HCT116 (cell line): ENCODE measurements around the gene MAML2. TPM values are rescaled to one million over a fixed set of nuclear protein-coding genes. Genes with fewer than 3 reads are reported as not detected.

Experiments
- ATAC-seq: fragments of 200-7000 bp; cut with Tn5 transposase; 2 replicates; pipeline ENCODE4 v1.9.1; 2020; ENCODE audit warnings: mild to moderate bottlenecking, moderate library complexity
- BruUV-seq: library from RNA; stranded (reverse); fragments of 400-500 nt; replicated peaks from 2 replicates; lab custom pipeline; 2021; lab: Mats Ljungman, UMichigan
- CTCF ChIA-PET: fragments of 300-600 bp; sonication (Branson Sonifier 250); formaldehyde crosslinking; loops from one replicate; lab custom pipeline; 2021; ENCODE audit warnings: antibody characterized with exemption; lab: Charles Lee
- POLR2A ChIA-PET: fragments of 300-600, 350-600 bp; sonication (Branson Sonifier 250); formaldehyde crosslinking; loops from one replicate; lab custom pipeline; 2021; ENCODE audit warnings: antibody characterized with exemption; lab: Charles Lee
- RAD21 ChIA-PET, 2 experiments: fragments of 300-600 bp; sonication (Branson Sonifier 250); formaldehyde crosslinking; loops; one replicate each; lab custom pipeline; 2023; ENCODE audit warnings: low total read pairs in 2 of 2; ENCODE audit not compliant: uncharacterized antibody in 2 of 2, unreplicated experiment in 2 of 2, low non-redundant PET in 1 of 2; lab: Charles Lee
- DNase-seq: peaks from one replicate; pipeline ENCODE4 v3.0.0-alpha.2; 2010; ENCODE audit warnings: low read depth, low spot score
- H2AFZ ChIP-seq: fragments of 200-600 bp; shearing (Covaris generic), sonication (generic); 2 replicates; pipeline ENCODE4 v1.6.1; 2017; ENCODE audit warnings: low read depth, mixed run types, mixed read lengths, antibody characterized with exemption, low read length; ENCODE audit not compliant: poor library complexity, severe bottlenecking
- H3K27ac ChIP-seq: 2 replicates; pipeline ENCODE4 v1.5.1; 2012; ENCODE audit warnings: low read depth, low read length
- H3K27me3 ChIP-seq: fragments of 200-600 bp; sonication (generic); 2 replicates; pipeline ENCODE4 v1.6.1; 2016; ENCODE audit warnings: mixed run types, low read length, mixed read lengths; ENCODE audit not compliant: insufficient read depth
- H3K36me3 ChIP-seq, 2 experiments: fragments of 200-500 bp in 1 of 2; fragments of 200-600 bp in 1 of 2; sonication (Bioruptor generic) in 1 of 2; sonication (generic) in 1 of 2; 2 replicates each; pipeline versions ENCODE4 v1.5.1 to v1.6.1; 2014 to 2016; ENCODE audit warnings: low read length in 2 of 2, inconsistent platforms in 1 of 2, mixed read lengths in 1 of 2, mixed run types in 1 of 2; ENCODE audit not compliant: insufficient read depth in 2 of 2, control insufficient read depth in 1 of 2
- H3K4me1 ChIP-seq, 2 experiments: fragments of 200-600 bp in 1 of 2; sonication (generic) in 1 of 2; 2 replicates each; pipeline versions ENCODE4 v1.5.1 to v1.6.1; 2012 to 2017; ENCODE audit warnings: low read length in 2 of 2, inconsistent platforms in 1 of 2, mild to moderate bottlenecking in 1 of 2, mixed read lengths in 1 of 2, mixed run types in 1 of 2, moderate library complexity in 1 of 2; ENCODE audit not compliant: insufficient read depth in 2 of 2, control insufficient read depth in 1 of 2
- H3K4me2 ChIP-seq: fragments of 200-600 bp; sonication (generic); 2 replicates; pipeline ENCODE4 v1.6.1; 2017; ENCODE audit warnings: mixed run types, low read length, mixed read lengths
- H3K4me3 ChIP-seq, 2 experiments: fragments of 200-600 bp in 1 of 2; sonication (generic) in 1 of 2; replicated peaks in 1 of 2; 2 replicates each; pipeline ENCODE4 v1.5.1; 2011 to 2016; ENCODE audit warnings: low read length in 2 of 2, control low read depth in 1 of 2, low read depth in 1 of 2, mild to moderate bottlenecking in 1 of 2, mixed read lengths in 1 of 2, mixed run types in 1 of 2
- H3K79me2 ChIP-seq: fragments of 200-600 bp; sonication (generic); 2 replicates; pipeline ENCODE4 v1.6.1; 2017; ENCODE audit warnings: mild to moderate bottlenecking, mixed run types, low read length, moderate library complexity, mixed read lengths; ENCODE audit not compliant: insufficient read depth
- H3K9ac ChIP-seq: fragments of 200-600 bp; sonication (generic); 2 replicates; pipeline ENCODE4 v1.6.1; 2016; ENCODE audit warnings: low read length, mixed read lengths
- H3K9me2 ChIP-seq: fragments of 200-600 bp; sonication (generic), shearing (Covaris generic); 2 replicates; pipeline ENCODE4 v1.6.1; 2017; ENCODE audit warnings: mixed run types, mild to moderate bottlenecking, moderate library complexity; ENCODE audit not compliant: insufficient read depth
- H3K9me3 ChIP-seq, 2 experiments: fragments of 200-500 bp in 1 of 2; fragments of 200-600 bp in 1 of 2; sonication (Bioruptor generic) in 1 of 2; sonication (generic) in 1 of 2; 2 replicates each; pipeline ENCODE4 v1.6.1; 2014 to 2017; ENCODE audit warnings: low read length in 2 of 2, mixed read lengths in 2 of 2, inconsistent platforms in 1 of 2, low read depth in 1 of 2, mild to moderate bottlenecking in 1 of 2, mixed run types in 1 of 2, moderate library complexity in 1 of 2; ENCODE audit not compliant: control insufficient read depth in 1 of 2, insufficient read depth in 1 of 2
- H4K20me1 ChIP-seq: fragments of 200-600 bp; sonication (generic), shearing (Covaris generic); 2 replicates; pipeline ENCODE4 v1.6.1; 2017; ENCODE audit warnings: mixed run types, mild to moderate bottlenecking, moderate library complexity; ENCODE audit not compliant: insufficient read depth
- FOSL1 ChIP-seq: IDR thresholded peaks from 2 replicates; pipeline ENCODE4 v1.6.1; 2012; ENCODE audit warnings: low read depth
- RAD21 ChIP-seq: IDR thresholded peaks from 2 replicates; pipeline ENCODE4 v1.6.1; 2012; ENCODE audit warnings: low read depth, mild to moderate bottlenecking
- SP1 ChIP-seq: IDR thresholded peaks from 2 replicates; pipeline ENCODE4 v1.6.1; 2012; ENCODE audit warnings: low read depth
- SRF ChIP-seq: IDR thresholded peaks from 2 replicates; pipeline ENCODE4 v1.6.1; 2012; ENCODE audit warnings: low read depth
- intact Hi-C: fragments of 100-400 bp; cut with micrococcal nuclease; formaldehyde crosslinking; loops from 2 replicates; pipeline ENCODE4 v1.10.0; 2022
- total RNA-seq: library from RNA; stranded (reverse); gene quantifications from one replicate; pipeline ENCODE4 v1.2.1, GENCODE V29; 2021; ENCODE audit not compliant: unreplicated experiment
- TF ChIP-seq, protein P1 (sequence below), 3 experiments: fragments of 200-600 bp in 1 of 3; sonication (generic) in 1 of 3; IDR thresholded peaks in 2 of 3; conservative IDR thresholded peaks in 1 of 3; 2 replicates each; pipeline ENCODE4 v1.5.1; 2012 to 2017; ENCODE audit warnings: low read depth in 2 of 3, low read length in 2 of 3, antibody characterized with exemption in 1 of 3, borderline replicate concordance in 1 of 3, control low read depth in 1 of 3, mild to moderate bottlenecking in 1 of 3, mixed read lengths in 1 of 3, mixed run types in 1 of 3, moderate library complexity in 1 of 3; ENCODE audit not compliant: insufficient read depth in 1 of 3

MAML2 gene
- total RNA-seq, 1 experiment from 2014 or later: 2.6 TPM

DNA sequence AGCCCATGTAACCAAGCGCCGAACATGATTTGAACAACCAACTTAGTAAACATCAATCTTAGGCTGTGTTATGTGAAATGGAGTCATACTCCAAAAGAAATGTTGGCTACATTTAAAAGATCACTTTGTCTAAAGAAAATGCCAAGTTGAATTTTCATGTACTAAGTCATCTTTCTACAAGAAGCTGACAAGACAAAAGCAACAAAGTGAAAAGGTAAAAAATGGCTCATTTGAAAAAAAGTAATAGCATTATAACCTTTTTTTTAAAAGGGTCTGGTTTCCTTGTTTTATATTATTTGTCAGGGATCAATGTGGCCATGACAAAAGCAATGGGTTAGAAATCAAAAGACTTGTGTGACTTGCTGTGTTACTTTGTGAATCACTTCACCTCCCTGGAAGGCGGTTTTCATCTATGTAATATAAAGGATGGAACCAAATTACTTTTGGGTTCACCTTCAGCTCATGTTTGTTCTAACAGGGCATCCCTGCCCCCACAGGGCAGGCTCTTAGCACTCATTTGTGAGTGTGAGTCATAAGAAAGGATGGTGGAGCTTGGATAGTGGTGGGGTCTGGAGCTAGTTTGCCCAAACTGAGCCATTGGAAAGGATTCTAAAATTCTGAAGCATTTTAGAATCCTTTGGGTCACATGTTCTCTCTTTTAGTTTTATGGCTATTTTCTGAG lies 287.1 kb downstream of the MAML2 start:
- no peak overlapping the region for H3K4me3 ChIP-seq
- no peaks in the 10 kb centered on the region for H3K9me3 ChIP-seq
- ATAC-seq (0 out of 2 replicates have a peak, but pooled peaks have one; percentile 52), DNase-seq (no peak)
- no TSS peak for BruUV-seq
- H3K27me3 ChIP-seq: no peaks in the 10 kb centered on the region
- H3K36me3 ChIP-seq: no peaks in the 10 kb centered on the region
- RAD21 ChIA-PET: interaction anchor here (1.3 to 1.9 kb wide), 3 partner anchors 287 to 334 kb away, joined by 3 to 10 read pairs (median 9); partner anchors contain the start of genes MAML2 (in 2 of the 2), CCDC82 (in 1 of the 2) and JRKL (in 1 of the 2)
- H3K9me2 ChIP-seq: no peaks in the 10 kb centered on the region
- intact Hi-C loops: loop anchor here (1.0 to 5.0 kb wide), 3 partner anchors 219 to 337 kb away; partner anchors contain the start of gene MAML2
- H3K79me2 ChIP-seq: no peaks in the 10 kb centered on the region
- peak overlapping the region; percentile 25; the same call in 1 of the 2 replicates for H3K4me2 ChIP-seq
- POLR2A ChIA-PET: interaction anchor here (0.6 to 1.4 kb wide), 3 partner anchors 10 to 287 kb away, joined by 3 to 4 read pairs (median 3); partner anchors contain the start of gene MAML2
- H4K20me1 ChIP-seq: no peaks in the 10 kb centered on the region
- H3K27ac ChIP-seq: no peak overlapping the region
- H2AFZ ChIP-seq: no peak overlapping the region
- no peak overlapping the region for H3K9ac ChIP-seq
- H3K4me1 ChIP-seq: peaks cover 0 to 14% of the 10 kb centered on the region in 2 experiments; a peak in 3 of 4 replicates
- CTCF ChIA-PET: interaction anchor here (1.0 to 3.7 kb wide), 12 partner anchors 12 to 337 kb away, joined by 3 to 65 read pairs (median 4); partner anchors contain the start of genes CCDC82, JRKL and MAML2
- TF ChIP-seq FOSL1: peak; percentile 9; the same call in 1 of the 2 replicates
- TF ChIP-seq SRF: no peak
- TF ChIP-seq, all 23 proteins: peak for 1

DNA sequence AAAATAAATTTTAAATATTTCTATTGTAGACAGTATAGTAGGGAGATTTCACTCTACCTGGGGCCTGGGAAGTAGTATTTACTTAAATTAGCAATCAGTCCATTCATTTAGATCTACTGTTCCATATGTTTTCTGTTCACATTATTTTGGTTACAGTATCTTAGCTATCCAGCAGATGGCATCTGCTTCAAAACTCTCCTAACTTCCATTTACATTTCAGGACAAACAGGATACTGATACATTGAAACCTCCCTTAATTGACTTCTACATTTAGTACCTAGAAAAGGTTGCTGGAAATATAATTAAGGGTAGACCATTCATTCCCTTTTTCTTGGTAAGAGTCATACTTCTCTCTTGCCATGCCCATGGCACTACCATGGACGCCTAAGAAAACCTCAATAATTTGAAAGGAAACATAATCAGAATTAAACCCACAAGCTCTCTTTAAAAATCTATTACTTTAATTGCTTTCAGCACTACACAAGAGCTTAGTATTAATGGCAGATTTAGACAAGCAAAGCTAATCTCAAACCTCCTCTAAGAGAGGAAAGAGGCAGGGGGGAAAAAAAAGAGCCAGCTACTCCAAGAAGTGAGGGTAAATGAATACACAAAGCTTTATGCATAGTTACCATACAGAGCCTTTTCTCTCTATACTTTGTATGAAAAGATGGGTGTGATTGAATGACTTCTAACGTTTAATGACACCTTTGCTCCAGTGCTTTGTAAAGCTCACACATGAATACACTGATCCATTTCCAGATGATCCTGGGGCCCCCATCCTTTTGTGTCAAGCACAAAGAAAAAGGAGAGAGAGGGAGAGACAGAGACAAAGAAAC lies 287.9 kb downstream of the MAML2 start:
- RAD21 ChIA-PET: interaction anchor here (1.1 to 1.9 kb wide), 4 partner anchors 288 to 339 kb away, joined by 3 to 10 read pairs (median 8); partner anchors contain the start of genes MAML2 (in 2 of the 2), CCDC82 (in 1 of the 2) and JRKL (in 1 of the 2)
- CTCF ChIA-PET: interaction anchor here (1.0 to 3.7 kb wide), 15 partner anchors 10 to 338 kb away, joined by 3 to 65 read pairs (median 4); partner anchors contain the start of genes CCDC82, JRKL and MAML2
- POLR2A ChIA-PET: interaction anchor here (0.6 to 1.4 kb wide), 3 partner anchors 9 to 288 kb away, joined by 3 to 4 read pairs (median 3); partner anchors contain the start of gene MAML2

More for the DNA sequence above, 287.9 kb downstream of the MAML2 start:
- no TSS peak for BruUV-seq
- no peak overlapping the region for H3K9ac ChIP-seq
- ATAC-seq (peak; percentile 60; the same call in 1 of the 2 replicates), DNase-seq (peak; percentile 27)
- H3K4me1 ChIP-seq: peaks cover 0 to 14% of the 10 kb centered on the region in 2 experiments; a peak in 3 of 4 replicates
- H2AFZ ChIP-seq: peak overlapping the region; percentile 36
- intact Hi-C loops: loop anchor here (1.0 to 5.0 kb wide), 3 partner anchors 218 to 338 kb away; partner anchors contain the start of gene MAML2
- H3K36me3 ChIP-seq: no peaks in the 10 kb centered on the region
- no peaks in the 10 kb centered on the region for H3K79me2 ChIP-seq
- no peaks in the 10 kb centered on the region for H3K27me3 ChIP-seq
- H4K20me1 ChIP-seq: no peaks in the 10 kb centered on the region
- no peak overlapping the region for H3K4me3 ChIP-seq
- no peaks in the 10 kb centered on the region for H3K9me2 ChIP-seq
- H3K4me2 ChIP-seq: no peak overlapping the region
- H3K9me3 ChIP-seq: no peaks in the 10 kb centered on the region
- H3K27ac ChIP-seq: no peak overlapping the region
- TF ChIP-seq, protein P1, sequence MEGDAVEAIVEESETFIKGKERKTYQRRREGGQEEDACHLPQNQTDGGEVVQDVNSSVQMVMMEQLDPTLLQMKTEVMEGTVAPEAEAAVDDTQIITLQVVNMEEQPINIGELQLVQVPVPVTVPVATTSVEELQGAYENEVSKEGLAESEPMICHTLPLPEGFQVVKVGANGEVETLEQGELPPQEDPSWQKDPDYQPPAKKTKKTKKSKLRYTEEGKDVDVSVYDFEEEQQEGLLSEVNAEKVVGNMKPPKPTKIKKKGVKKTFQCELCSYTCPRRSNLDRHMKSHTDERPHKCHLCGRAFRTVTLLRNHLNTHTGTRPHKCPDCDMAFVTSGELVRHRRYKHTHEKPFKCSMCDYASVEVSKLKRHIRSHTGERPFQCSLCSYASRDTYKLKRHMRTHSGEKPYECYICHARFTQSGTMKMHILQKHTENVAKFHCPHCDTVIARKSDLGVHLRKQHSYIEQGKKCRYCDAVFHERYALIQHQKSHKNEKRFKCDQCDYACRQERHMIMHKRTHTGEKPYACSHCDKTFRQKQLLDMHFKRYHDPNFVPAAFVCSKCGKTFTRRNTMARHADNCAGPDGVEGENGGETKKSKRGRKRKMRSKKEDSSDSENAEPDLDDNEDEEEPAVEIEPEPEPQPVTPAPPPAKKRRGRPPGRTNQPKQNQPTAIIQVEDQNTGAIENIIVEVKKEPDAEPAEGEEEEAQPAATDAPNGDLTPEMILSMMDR (IDR thresholded peaks at IDR 0.05 in 2 of 3, conservative IDR thresholded peaks at IDR 0.05 in 1 of 3; ENCODE audit: borderline replicate concordance in 1 of 3, insufficient read depth in 1 of 3, low read depth in 2 of 3, low read length in 2 of 3): peak; percentile 53 to 83 (median 65)
- TF ChIP-seq SRF (no peak), RAD21 (peak; percentile 78), SP1 (0 out of 2 replicates have a peak, but pooled peaks have one; percentile 6)
